Breast epithelium (tissue), 4 donors: ENCODE results near the gene CATSPERB. TPM values are rescaled to one million over a fixed set of nuclear protein-coding genes. Genes with fewer than 3 reads are reported as not detected.

Experiments
- DNase-seq, 2 donors: peaks; one replicate each; pipeline ENCODE4 v3.0.0-alpha.2; 2019; ENCODE audit warnings: low spot score in 2 of 2
- H3K27ac ChIP-seq, 2 donors: fragments of 200-600 bp; sonication (generic) in 1 of 2; one replicate each; pipeline ENCODE4 v1.5.1; 2016 to 2019; ENCODE audit warnings: mild to moderate bottlenecking in 1 of 2
- H3K27me3 ChIP-seq, 2 donors: fragments of 200-600 bp; sonication (generic) in 1 of 2; one replicate each; pipeline versions ENCODE4 v1.5.1 to v1.6.0; 2017 to 2019; ENCODE audit warnings: control low read depth in 1 of 2, mild to moderate bottlenecking in 1 of 2
- H3K36me3 ChIP-seq: fragments of 200-600 bp; one replicate; pipeline ENCODE4 v1.5.1; 2019
- H3K4me1 ChIP-seq, 2 donors: fragments of 200-600 bp; sonication (generic); one replicate each; pipeline ENCODE4 v1.5.1; 2016 to 2019; ENCODE audit warnings: control low read depth in 1 of 2
- H3K4me3 ChIP-seq, 3 donors: fragments of 200-600 bp; sonication (generic); 1 replicate in 2 of 3; 2 replicates in 1 of 3; pipeline ENCODE4 v1.5.1; 2016 to 2019; ENCODE audit warnings: mild to moderate bottlenecking in 3 of 3, moderate library complexity in 2 of 3
- H3K9me3 ChIP-seq, 2 donors: fragments of 200-600 bp; sonication (generic) in 1 of 2; one replicate each; pipeline ENCODE4 v1.5.1; 2016 to 2019; ENCODE audit warnings: control low read depth in 1 of 2
- CTCF ChIP-seq, 3 donors: fragments of 450-650 bp; IDR thresholded peaks; one replicate each; pipeline ENCODE4 v1.5.1; 2016 to 2017; ENCODE audit warnings: antibody characterized with exemption in 3 of 3, mild to moderate bottlenecking in 3 of 3, moderate library complexity in 3 of 3
- POLR2A ChIP-seq: fragments of 450-650 bp; IDR thresholded peaks from one replicate; pipeline ENCODE4 v1.6.1; 2016; ENCODE audit warnings: antibody characterized with exemption, mild to moderate bottlenecking, moderate library complexity
- POLR2AphosphoS5 ChIP-seq, 3 donors: sonication (generic); formaldehyde crosslinking; IDR thresholded peaks; one replicate each; pipeline ENCODE4 v1.6.1; 2017; ENCODE audit warnings: antibody characterized with exemption in 3 of 3
- intact Hi-C: fragments of 100-400 bp; cut with DNase I; formaldehyde crosslinking; loops from one replicate; pipeline ENCODE4 v1.15.1; 2023; ENCODE audit warnings: low total_unique reads
- total RNA-seq, 3 donors: library from RNA; depleted of rRNA; stranded (reverse); fragments of >200 nt; gene quantifications; one replicate each; pipeline ENCODE4 v1.1.0, GENCODE V29; 2016

The CATSPERB gene
- 10 to 100 TPM in 2 of 3 donors, 1 to 10 TPM in 1; 2.4 to 18.7 (median 16.1) TPM for total RNA-seq

- no peaks in the 10 kb centered on the region for H3K36me3 ChIP-seq
- H3K27me3 ChIP-seq: no peaks in the 10 kb centered on the region
- TF ChIP-seq CTCF (IDR thresholded peaks at IDR 0.05) (no peak), POLR2A (no peak), POLR2AphosphoS5 (IDR thresholded peaks at IDR 0.05) (no peak)
- H3K9me3 ChIP-seq: no peaks in the 10 kb centered on the region
- no peak within 1 kb of the TSS for H3K4me3 ChIP-seq
- no peak within 1 kb of the TSS for H3K27ac ChIP-seq
- no peak for DNase-seq
- peaks cover 0 to 2% of the 10 kb centered on the region in 2 donors for H3K4me1 ChIP-seq
- intact Hi-C loops: no loop called here
Observed at GRCh38 chr14:91731986-91732385, at the start of gene CATSPERB. Gene CATSPERB (minus strand): TSS chr14:91732086. CDS start chr14:91729479, 2,607 bp downstream.

GRCh38 chr14:91780452-91780851 lies 48.6 kb upstream of the CATSPERB start:
- no peaks in the 10 kb centered on the region for H3K4me1 ChIP-seq
- H3K27ac ChIP-seq: no peak overlapping the region
- no peak for TF ChIP-seq POLR2AphosphoS5 (IDR thresholded peaks at IDR 0.05)
- no peak for TF ChIP-seq POLR2A
- no peak for TF ChIP-seq CTCF (IDR thresholded peaks at IDR 0.05)
- H3K27me3 ChIP-seq: no peaks in the 10 kb centered on the region
- no peaks in the 10 kb centered on the region for H3K36me3 ChIP-seq
- intact Hi-C loops: loop anchor here (5.0 kb wide), 1 partner anchor 482 kb away; no protein-coding TSS in a partner anchor
- H3K9me3 ChIP-seq: no peaks in the 10 kb centered on the region
- no peak for DNase-seq
- H3K4me3 ChIP-seq: no peak overlapping the region

GRCh38 chr14:91778217-91778616 lies 46.3 kb upstream of the CATSPERB start:
- H3K4me1 ChIP-seq: no peaks in the 10 kb centered on the region
- TF ChIP-seq POLR2A: no peak
- no peak for TF ChIP-seq CTCF (IDR thresholded peaks at IDR 0.05)
- TF ChIP-seq POLR2AphosphoS5 (IDR thresholded peaks at IDR 0.05): no peak
- H3K4me3 ChIP-seq: no peak overlapping the region
- H3K27ac ChIP-seq: no peak overlapping the region
- intact Hi-C loops: no loop called here
- H3K36me3 ChIP-seq: no peaks in the 10 kb centered on the region
- H3K27me3 ChIP-seq: no peaks in the 10 kb centered on the region
- DNase-seq: no peak
- H3K9me3 ChIP-seq: no peaks in the 10 kb centered on the region

- no peaks in the 10 kb centered on the region for H3K27me3 ChIP-seq
- no peak for TF ChIP-seq POLR2AphosphoS5 (IDR thresholded peaks at IDR 0.05)
- TF ChIP-seq CTCF (IDR thresholded peaks at IDR 0.05): no peak
- no peak for TF ChIP-seq POLR2A
- no peaks in the 10 kb centered on the region for H3K4me1 ChIP-seq
- H3K36me3 ChIP-seq: no peaks in the 10 kb centered on the region
- no peak overlapping the region for H3K27ac ChIP-seq
- DNase-seq: no peak
- intact Hi-C loops: no loop called here
- no peak overlapping the region for H3K4me3 ChIP-seq
- no peaks in the 10 kb centered on the region for H3K9me3 ChIP-seq
Observed at GRCh38 chr14:91774140-91775096, 42.5 kb upstream of the CATSPERB start.

GRCh38 chr14:91770185-91770584 lies 38.3 kb upstream of the CATSPERB start:
- Histone ChIP-seq H3K27ac (no peak overlapping the region), H3K9me3 (no peaks in the 10 kb centered on the region), H3K4me1 (no peaks in the 10 kb centered on the region), H3K4me3 (no peak overlapping the region), H3K27me3 (no peaks in the 10 kb centered on the region), H3K36me3 (no peaks in the 10 kb centered on the region)
- intact Hi-C loops: no loop called here
- no peak for DNase-seq
- no peak for TF ChIP-seq CTCF (IDR thresholded peaks at IDR 0.05)
- no peak for TF ChIP-seq POLR2AphosphoS5 (IDR thresholded peaks at IDR 0.05)
- no peak for TF ChIP-seq POLR2A
